SK-N-SH (cell line): ENCODE results near the gene SETD3.

Experiments
- CTCF ChIP-seq: fragments of 200-600 bp; sonication (generic); IDR thresholded peaks from 2 replicates; pipeline ENCODE4 v1.6.1; 2017; ENCODE audit warnings: antibody characterized with exemption, mild to moderate bottlenecking, moderate library complexity
- POLR2AphosphoS5 ChIP-seq: IDR thresholded peaks from 2 replicates; pipeline ENCODE4 v1.6.1; 2012; ENCODE audit warnings: low read depth, low read length
- TCF12 ChIP-seq: IDR thresholded peaks from 2 replicates; pipeline ENCODE4 v1.4.0; 2012
- USF2 ChIP-seq: fragments of 150-350 bp; IDR thresholded peaks from 2 replicates; pipeline ENCODE4 v1.6.1; 2017; ENCODE audit warnings: antibody characterized with exemption, low read length, low read depth, borderline replicate concordance

GRCh38 chr14:99408286-99408970 is 72.2 kb downstream of the SETD3 start:
- TF ChIP-seq CTCF (no peak), USF2 (no peak), TCF12 (no peak), POLR2AphosphoS5 (no peak)
